ENCODE measurements around the gene PRDM16. TPM values are rescaled to one million over a fixed set of nuclear protein-coding genes. Genes with fewer than 3 reads are reported as not detected.

PRDM16 gene
- total RNA-seq, 1 experiment from 2014 or later: 0.17 TPM

DNA sequence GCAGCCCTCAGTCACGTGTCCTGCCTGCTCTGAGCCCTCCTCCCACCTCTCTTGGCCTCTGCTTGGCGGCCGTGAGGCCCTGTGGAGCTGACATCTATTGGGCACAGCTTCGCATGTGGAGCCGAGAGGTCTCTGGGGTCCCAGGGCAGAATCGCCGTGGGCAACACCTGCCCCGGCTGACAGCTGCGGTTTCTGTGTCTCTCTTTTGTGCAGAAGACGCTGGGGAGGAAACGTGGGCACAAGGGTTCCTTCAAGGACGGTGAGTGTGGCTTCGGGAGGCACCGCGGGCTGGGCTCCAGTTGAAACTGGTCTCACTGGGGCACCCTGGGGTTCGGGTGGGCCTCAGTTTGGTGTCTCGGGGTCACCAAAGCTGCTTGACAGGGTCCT lies 396.9 kb downstream of the PRDM16 start:
- Mint-ChIP-seq H3K9me3 (no peaks in the 10 kb centered on the region), H3K27me3 (ENCODE audit: low read depth) (no peaks in the 10 kb centered on the region), H3K4me3 (no peak overlapping the region), H3K36me3 (ENCODE audit: insufficient read depth in 1 of 3, low read depth in 3 of 3) (peaks cover 0 to 27% (median 7%) of the 10 kb centered on the region in 3 experiments; a peak in 5 of 7 replicates), H3K4me1 (peaks cover 7 to 14% of the 10 kb centered on the region in 2 experiments), H3K27ac (peak overlapping the region; percentile 21 to 95 (median 75); a peak in 5 of 7 replicates)
- Histone ChIP-seq H3K23ac (ENCODE audit: insufficient read length, low read depth, low read length) (no peak overlapping the region), H4K8ac (replicated peaks; ENCODE audit: insufficient read length, low read depth, low read length) (no peak overlapping the region), H3K4me2 (ENCODE audit: insufficient read depth, insufficient read length, low read length) (no peak overlapping the region), H3K9me3 (ENCODE audit: control insufficient read depth, low read depth, low read length) (no peaks in the 10 kb centered on the region), H2AK5ac (ENCODE audit: insufficient read length, low read length) (no peak overlapping the region), H3K14ac (ENCODE audit: insufficient read depth, low read length) (no peak overlapping the region), H3K4ac (ENCODE audit: low read depth, low read length) (no peak overlapping the region), H2BK5ac (ENCODE audit: insufficient read length, low read length) (no peak overlapping the region), H4K5ac (ENCODE audit: insufficient read length, low read depth, low read length) (no peak overlapping the region), H2BK120ac (ENCODE audit: low read depth, low read length, poor library complexity, severe bottlenecking) (no peak overlapping the region), H2BK12ac (ENCODE audit: insufficient read length, low read depth, low read length) (no peak overlapping the region), H3K79me1 (ENCODE audit: insufficient read depth, low read depth, low read length, poor library complexity, severe bottlenecking) (no peaks in the 10 kb centered on the region), H2AFZ (ENCODE audit: low read length) (no peak overlapping the region), H2BK15ac (ENCODE audit: low read depth, low read length) (no peak overlapping the region), H4K91ac (ENCODE audit: insufficient read length, low read depth, low read length) (no peak overlapping the region), H3K27me3 (ENCODE audit: insufficient read depth, low read length) (no peaks in the 10 kb centered on the region), H3T11ph (ENCODE audit: low read length) (no peak overlapping the region), H2BK20ac (ENCODE audit: low read depth, low read length, poor library complexity, severe bottlenecking) (no peak overlapping the region), H3K4me1 (ENCODE audit: insufficient read depth, low read length) (peaks cover 2% of the 10 kb centered on the region; the same call in 1 of the 2 replicates), H3K9ac (ENCODE audit: extremely low read depth, insufficient read length, low read length) (no peak overlapping the region), H3K56ac (ENCODE audit: insufficient read length, low read depth, low read length) (no peak overlapping the region), H4K20me1 (ENCODE audit: control insufficient read depth, insufficient read depth, insufficient read length) (peaks cover 2% of the 10 kb centered on the region), H3K23me2 (ENCODE audit: insufficient read length, low read depth, low read length, poor library complexity, severe bottlenecking) (no peaks in the 10 kb centered on the region), H3K27ac (ENCODE audit: insufficient read length, low read depth, low read length) (no peak overlapping the region), H3K79me2 (ENCODE audit: insufficient read depth, low read length) (no peaks in the 10 kb centered on the region), H3K18ac (ENCODE audit: insufficient read length, low read depth, low read length) (no peak overlapping the region)
- WGBS (ENCODE audit: extremely low coverage, insufficient read length, low lambda C conversion rate): no CpG with 5 or more reads among the region's 17 CpGs
- TF ChIP-seq, protein P1, sequence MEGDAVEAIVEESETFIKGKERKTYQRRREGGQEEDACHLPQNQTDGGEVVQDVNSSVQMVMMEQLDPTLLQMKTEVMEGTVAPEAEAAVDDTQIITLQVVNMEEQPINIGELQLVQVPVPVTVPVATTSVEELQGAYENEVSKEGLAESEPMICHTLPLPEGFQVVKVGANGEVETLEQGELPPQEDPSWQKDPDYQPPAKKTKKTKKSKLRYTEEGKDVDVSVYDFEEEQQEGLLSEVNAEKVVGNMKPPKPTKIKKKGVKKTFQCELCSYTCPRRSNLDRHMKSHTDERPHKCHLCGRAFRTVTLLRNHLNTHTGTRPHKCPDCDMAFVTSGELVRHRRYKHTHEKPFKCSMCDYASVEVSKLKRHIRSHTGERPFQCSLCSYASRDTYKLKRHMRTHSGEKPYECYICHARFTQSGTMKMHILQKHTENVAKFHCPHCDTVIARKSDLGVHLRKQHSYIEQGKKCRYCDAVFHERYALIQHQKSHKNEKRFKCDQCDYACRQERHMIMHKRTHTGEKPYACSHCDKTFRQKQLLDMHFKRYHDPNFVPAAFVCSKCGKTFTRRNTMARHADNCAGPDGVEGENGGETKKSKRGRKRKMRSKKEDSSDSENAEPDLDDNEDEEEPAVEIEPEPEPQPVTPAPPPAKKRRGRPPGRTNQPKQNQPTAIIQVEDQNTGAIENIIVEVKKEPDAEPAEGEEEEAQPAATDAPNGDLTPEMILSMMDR (conservative IDR thresholded peaks at IDR 0.05): no peak
- no peak for DNase-seq

All from H9 (cell line).